Activated CD4-positive, CD25-positive, alpha-beta regulatory T cell treated with anti-CD3 and anti-CD28 coated beads, Interleukin-2, amount 50 U/mL, for 24 hours (primary cell): ENCODE data around the gene ABL1.
"Not testable (repeated sequence)": the region's sequence is repeated elsewhere in the genome, so short reads cannot be mapped to it uniquely, and the experiment has no call there.

ENCODE experiments used
- ATAC-seq, 2 donors: fragments of 150-1000 bp; cut with Tn5 transposase; one replicate each; pipeline ENCODE4 v1.10.0; 2021; ENCODE audit warnings: mild to moderate bottlenecking in 1 of 2, moderate library complexity in 1 of 2

Gene ABL1

GRCh38 chr9:130905125-130905901 lies 70.3 kb downstream of the ABL1 start:
- ATAC-seq: no peak

- ATAC-seq: no peak
Measured at GRCh38 chr9:130905902-130906734, 71.1 kb downstream of the ABL1 start.

- ATAC-seq: no peak
Measured at GRCh38 chr9:130906735-130907416, 71.8 kb downstream of the ABL1 start.

GRCh38 chr9:130908146-130908877 lies 73.3 kb downstream of the ABL1 start:
- ATAC-seq: no peak

GRCh38 chr9:130908878-130909355 lies 73.9 kb downstream of the ABL1 start:
- ATAC-seq: no peak

DNA sequence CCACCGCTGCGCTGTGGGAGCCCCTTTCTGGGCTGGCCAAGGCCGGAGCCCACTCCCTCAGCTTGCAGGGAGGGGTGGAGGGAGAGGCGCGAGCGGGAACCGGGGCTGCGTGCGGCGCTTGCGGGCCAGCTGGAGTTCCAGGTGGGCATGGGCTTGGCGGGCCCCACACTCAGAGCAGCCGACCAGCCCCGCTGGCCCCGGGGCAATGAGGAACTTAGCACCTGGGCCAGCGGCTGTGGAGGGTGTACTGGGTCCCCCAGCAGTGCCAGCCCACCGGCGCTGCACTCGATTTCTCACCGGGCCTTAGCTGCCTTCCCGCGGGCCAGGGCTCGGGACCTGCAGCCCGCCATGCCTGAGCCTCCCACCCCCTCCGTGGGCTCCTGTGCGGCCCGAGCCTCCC lies 75.0 kb downstream of the ABL1 start:
- not testable (repeated sequence) for ATAC-seq

DNA sequence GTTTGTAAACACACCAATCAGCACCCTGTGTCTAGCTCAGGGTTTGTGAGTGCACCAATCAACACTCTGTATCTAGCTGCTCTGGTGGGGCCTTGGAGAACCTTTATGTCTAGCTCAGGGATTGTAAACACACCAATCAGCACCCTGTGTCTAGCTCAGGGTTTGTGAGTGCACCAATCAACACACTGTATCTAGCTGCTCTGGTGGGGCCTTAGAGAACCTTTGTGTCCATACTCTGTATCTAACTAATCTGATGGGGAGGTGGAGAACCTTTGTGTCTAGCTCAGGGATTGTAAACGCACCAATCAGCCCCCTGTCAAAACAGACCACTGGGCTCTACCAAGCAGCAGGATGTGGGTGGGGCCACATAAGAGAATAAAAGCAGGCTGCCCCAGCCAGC lies 75.6 kb downstream of the ABL1 start:
- not testable (repeated sequence) for ATAC-seq

GRCh38 chr9:130911254-130912049 lies 76.4 kb downstream of the ABL1 start:
- no peak for ATAC-seq

- ATAC-seq: no peak
Measured at GRCh38 chr9:130912932-130913598, 78.0 kb downstream of the ABL1 start.

- ATAC-seq: no peak
Measured at GRCh38 chr9:130913599-130914416, 78.8 kb downstream of the ABL1 start.

GRCh38 chr9:130914417-130915095 lies 79.5 kb downstream of the ABL1 start:
- ATAC-seq: no peak

GRCh38 chr9:130915096-130915447 lies 80.0 kb downstream of the ABL1 start:
- no peak for ATAC-seq

- ATAC-seq: no peak
Measured at GRCh38 chr9:130917168-130917960, 82.3 kb downstream of the ABL1 start.

DNA sequence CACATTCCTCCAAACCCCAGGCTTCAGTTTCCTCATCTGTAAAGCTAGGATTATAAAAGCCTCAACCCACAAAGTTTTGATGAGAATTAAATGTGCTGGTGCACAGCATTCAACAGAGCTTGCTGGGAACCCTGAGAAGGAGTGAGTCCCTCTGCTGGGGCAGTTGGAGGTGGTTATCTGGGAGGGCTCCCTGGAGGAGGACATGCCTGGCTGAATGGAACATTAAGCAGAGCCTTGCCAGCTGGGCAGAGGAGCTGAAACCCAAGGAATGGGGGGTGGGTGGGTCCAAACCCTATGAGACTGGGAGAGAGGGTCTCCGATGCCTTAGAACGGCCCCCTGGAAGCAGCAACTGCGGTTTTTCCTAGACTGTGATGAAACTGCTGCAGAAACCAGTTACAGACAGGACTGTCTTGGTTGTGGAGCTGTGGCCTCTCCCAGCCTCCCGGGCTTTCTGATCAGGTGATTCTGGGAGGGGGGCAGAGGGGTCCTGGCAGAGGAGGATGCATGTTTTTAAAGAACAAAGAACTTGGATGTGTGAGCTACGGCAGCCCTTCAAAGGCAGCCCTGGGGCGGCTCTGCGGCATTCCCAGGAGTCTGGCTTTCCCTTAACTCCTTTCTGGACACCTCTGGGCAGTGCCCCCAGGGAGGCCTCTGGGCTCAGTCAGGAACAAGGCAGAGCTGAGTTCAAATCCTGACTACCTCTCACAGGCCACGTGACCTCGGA lies 83.2 kb downstream of the ABL1 start:
- no peak for ATAC-seq

- ATAC-seq: no peak
Measured at GRCh38 chr9:130918826-130919558, 83.9 kb downstream of the ABL1 start.

DNA sequence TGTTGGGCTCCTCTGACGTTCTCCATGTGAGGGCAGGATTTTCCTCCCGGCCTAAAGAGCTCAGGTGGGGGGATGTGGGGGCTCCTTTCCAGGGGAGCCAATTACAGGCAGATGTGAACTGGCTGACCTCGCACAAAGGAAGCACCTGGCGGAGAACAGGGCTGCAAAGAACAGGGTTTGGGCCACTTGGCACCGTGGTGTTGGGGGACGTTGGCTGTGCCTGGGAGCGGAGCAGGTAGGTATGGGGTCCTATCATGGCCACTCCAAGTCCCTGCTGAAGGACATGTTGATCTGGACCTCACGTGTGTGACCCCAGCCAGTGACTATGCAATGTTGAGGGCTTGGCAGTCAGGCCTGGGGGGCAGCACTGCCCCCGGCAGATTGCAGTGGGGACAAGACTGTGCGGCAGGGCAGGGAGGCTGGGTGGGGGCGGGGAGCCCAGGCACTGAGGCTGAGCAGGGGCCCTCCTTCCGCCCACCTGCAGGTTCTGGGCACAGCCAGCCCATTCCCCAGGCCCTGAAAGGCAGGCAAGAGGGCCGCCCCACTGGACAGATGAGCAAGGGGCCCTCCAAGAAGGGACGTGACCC lies 84.6 kb downstream of the ABL1 start:
- no peak for ATAC-seq

- ATAC-seq: no peak
Measured at GRCh38 chr9:130920233-130920632, 85.2 kb downstream of the ABL1 start.
